GM18520 (cell line): ENCODE data around the gene RTN4RL2.
A peak's percentile ranks its signal among the peaks of the same experiment; 100 is the strongest.

Experiments used
- ATAC-seq: cut with Tn5 transposase; IDR thresholded peaks from one replicate; pipeline ENCODE4 v1.9.1; 2021; ENCODE audit not compliant: unreplicated experiment

Gene RTN4RL2

DNA sequence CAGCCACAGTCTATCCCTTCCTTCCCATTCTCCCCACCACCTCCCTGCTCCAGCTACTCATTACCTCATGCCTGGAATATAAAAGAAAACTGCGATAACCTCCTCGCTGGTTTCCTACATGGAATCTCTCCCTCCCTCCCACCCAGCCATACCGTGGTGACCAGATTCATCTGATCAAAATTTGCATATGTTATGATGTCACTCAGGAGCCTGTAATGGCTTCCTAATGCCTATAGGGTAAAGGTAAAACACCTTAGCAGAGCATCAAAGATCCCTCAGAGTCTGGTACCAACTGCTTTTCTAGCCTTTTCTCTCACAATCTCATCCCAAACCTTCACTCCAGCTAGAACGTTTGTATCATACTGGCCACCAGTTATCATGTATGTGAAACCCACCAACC lies 19.6 kb downstream of the RTN4RL2 start:
- no peak for ATAC-seq

DNA sequence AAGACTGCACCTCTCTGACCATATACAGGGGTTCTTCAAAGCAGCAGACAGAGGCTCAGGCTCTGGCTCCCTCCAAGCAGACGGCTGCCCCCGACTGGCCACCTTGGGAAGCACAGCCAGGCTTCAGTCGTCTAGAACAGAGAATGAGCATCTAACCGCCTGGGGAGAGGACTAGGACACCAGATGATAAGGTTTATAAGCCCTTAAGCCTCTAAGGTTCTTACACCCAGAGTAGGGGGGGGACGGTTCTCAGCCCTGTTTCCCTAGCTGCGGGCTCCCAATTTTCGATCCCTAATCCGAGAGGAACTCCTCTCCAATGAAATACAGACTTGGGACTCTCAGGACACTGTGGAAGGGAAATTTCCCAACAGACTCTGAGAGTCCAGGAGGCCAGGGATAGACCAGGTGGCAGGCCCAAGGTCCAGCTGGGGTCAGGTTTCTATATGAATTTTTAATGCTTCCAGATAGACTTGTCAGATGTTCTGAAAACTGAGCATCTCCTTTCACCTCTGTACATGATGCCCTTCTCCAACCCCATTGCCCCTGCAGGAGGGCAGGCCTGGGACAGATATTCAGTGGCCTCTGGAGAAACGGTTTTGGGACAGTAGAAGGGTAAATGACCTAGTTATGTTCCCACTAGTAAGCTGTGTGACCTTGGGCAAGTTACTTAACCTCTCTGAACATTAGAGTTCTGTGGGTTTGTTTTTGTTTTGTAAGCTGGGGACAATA lies 20.2 kb downstream of the RTN4RL2 start:
- ATAC-seq, result no peak

- ATAC-seq, result no peak
Observed at GRCh38 chr11:57481315-57481714, 21.0 kb downstream of the RTN4RL2 start.

- ATAC-seq, result no peak
Observed at GRCh38 chr11:57481915-57482781, 21.8 kb downstream of the RTN4RL2 start.

DNA sequence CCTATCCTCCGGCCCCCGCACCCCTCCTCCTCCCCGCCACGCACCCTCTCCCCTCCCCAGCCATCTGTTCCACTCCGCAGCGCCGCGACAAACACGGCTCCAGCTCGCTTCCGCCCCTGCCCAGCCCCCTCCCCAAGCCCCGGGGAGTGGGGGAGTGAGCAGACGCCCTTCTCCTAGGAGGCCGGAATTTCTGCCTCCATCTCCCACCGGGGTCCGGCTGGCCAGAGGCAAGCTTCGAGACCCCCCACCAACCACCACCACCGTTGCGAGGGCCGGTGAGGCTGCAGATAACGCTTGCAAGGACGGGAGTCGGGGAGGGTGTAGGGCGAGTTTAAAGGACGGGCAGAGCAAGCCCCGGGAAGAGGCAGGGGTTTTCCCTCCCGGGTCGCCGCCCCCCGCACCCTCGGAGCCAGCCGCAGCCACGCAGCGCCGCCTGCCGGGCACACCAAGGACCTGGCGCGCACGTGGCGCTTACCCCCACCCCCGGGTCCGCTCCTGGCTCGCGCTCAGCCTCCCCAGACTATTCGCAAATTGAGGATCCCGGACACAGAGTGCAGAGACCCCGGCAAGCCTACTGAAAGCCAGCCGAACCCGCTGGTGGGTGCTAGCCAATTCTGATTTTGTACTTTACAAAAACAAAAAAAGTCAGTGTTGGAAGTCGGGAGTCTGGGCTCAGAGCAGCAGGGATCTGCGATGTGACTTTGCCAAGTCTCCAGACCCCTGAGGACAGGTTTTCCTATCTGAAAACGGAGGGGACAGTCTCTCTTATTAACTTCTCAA lies 22.6 kb downstream of the RTN4RL2 start:
- ATAC-seq, result no peak

GRCh38 chr11:57483562-57483918 lies 23.2 kb downstream of the RTN4RL2 start:
- ATAC-seq, result no peak

DNA sequence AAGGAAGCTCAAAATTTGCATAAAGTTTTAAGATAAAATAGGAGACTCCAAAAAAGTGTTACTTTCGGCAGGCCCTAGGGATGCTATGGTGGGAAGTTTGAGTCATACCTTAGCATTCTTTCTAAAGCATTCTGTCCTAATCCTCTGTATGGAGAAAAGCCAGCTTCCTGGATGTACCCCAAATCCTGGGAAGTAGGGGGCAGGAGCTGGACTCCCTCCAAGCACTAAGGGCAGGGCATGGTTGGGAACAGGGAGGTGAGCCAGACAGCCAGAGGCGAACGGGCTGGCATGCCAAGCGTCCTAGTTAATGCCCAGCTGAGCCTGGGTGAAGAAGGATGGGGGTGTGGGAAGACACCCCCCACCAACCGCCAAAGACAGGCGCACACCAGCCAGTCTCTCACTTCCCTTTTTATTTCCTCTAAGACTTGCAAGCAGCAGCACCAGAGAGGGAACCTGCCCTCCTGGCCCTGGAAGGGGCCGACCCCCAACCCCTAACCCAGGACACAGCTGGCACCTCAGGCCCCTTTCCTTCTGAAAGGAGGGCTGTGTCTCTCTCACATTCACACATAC lies 23.9 kb downstream of the RTN4RL2 start:
- no peak for ATAC-seq

DNA sequence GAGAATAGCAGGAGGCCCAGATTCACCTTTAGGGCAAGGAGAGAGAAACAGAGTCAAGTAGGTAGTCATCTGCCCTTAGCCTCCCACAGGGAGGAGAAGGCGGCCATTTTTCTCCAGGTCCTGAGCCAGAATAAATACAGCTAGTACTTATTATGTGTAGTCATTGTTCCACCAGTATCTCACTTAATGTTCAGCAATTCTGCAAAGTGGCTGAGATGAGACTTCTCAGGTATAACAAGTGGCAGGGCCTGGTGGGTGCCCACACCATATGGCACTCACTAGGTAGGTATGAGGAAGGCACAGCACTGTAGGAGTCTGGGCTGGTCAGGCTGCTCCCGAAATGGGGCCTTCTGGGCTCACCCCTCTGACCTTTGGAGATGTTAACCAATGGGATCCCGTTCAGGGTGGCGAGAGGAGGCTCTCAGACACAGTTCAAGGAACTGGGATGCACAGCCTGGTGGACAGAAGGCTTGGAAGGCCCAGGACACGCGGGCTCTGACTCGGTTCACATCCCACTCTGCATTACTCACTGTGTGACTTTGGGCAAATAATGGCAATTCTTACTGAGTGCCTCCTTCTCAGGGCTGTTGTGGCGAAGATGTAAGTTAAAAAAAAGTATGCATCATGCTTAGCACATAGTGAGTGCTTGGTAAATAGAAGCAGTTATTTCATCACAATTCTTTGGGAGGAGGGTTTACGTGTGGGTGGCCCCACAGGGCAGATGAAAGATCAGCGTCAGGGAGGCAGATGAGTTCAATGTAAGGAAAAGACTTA lies 25.1 kb downstream of the RTN4RL2 start:
- no peak for ATAC-seq

DNA sequence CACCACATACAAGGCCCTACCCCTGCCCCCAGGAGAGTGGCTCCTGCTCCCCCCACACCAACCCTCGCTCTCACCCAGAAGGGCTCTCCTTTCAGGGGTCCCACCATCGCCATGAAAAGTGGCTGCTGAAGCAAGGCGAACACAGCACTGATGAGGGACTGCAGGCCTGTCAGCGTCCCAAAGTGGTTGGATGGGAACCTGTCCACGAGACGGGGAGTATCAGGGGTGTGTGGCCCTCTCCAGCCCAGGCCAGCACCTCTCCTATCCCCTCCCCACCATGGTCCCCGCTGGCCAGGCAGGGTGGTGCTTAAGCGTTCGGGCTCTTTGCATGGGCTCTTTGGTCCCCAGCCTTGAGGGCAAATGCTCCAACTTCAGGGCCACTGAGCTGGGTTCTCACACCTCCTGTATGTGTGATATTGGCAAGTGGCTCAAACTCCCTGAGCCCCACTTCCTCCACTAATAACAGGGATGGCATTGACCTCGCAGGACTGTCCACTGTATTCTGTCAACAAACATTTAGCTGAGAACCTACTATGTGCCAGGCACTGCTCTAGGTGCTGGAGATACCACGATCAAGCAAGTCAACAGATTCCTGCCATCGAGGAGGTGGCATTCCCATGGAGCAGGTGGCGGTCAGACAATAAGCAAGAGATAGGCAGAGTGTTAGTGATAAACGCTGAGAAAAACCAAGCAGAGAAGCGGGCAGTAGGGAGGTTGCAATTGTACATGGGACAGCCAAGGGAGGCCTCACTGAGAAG lies 26.9 kb downstream of the RTN4RL2 start:
- no peak for ATAC-seq

DNA sequence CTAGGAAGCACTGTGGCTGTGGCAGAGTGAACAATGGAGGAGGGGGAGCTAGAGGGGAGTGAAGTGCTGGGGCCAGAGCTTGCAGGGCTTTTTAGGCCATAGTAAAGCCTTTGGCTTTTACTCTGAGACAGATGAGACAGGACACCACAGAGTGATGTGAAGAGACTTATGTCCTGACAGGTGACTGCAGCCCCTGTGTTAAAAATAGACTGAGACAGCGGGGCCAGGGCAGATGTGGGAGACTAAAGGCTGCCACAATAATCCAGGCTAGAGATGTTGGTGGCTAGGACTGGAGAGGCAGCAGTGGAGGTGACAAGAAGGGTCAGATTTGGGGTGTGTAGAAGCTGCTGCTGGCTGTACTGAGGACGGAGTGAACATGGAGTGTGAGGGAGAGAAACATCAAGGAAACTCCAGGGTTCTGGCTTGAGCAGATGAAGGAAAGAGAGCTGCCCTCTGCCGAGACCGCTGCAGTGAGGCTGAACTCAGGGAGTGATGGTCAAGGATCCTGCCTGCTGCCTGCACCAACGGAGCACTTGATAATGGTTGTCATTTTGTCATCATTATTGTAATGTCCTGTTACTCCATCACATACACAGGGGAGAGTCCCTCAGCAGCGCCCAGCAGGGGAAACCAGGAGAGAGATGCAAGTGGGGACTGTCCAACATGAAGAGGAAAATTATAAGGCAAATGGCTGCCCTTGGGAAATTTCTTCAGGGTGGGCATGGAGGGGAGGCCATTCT lies 27.8 kb downstream of the RTN4RL2 start:
- ATAC-seq, result no peak

DNA sequence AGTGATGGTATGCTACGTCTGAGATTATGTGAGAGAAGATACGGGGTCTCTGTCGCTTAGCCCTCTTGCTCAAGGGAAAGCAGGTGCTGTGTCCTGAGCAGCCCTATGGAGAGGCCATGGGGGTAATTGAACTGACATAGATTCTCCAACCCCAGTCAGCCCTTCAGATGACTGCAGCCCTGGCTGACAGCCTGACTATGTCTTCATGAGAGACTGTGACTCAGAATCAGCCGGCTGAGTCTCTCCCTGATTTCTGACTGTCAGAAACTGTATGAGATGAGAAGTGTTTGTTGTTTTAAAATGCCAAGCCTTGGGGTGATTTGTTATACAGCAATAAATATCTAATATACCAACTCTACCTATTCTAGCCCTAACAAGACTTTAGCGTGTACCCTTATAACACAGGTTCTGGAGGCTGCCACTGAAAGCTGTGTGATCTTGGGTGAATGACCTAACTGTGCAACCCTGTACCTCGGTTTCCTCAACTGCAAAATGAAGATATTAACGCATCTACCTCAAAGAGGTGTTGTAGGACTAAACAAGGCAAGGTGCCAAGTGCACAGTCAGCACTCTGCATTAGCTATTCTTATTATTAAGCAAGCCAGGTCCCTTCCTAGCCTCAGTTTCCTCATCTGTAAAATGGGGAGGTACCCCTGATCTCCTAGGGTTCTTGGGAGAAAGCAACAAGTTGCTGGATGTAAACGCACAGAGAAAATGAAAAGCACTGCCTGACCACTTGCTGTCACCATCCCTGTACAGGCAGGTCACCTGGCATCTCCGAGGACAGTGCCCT lies 30.3 kb downstream of the RTN4RL2 start:
- no peak for ATAC-seq

- ATAC-seq, result no peak
Observed at GRCh38 chr11:57491371-57492061, 31.2 kb downstream of the RTN4RL2 start.

DNA sequence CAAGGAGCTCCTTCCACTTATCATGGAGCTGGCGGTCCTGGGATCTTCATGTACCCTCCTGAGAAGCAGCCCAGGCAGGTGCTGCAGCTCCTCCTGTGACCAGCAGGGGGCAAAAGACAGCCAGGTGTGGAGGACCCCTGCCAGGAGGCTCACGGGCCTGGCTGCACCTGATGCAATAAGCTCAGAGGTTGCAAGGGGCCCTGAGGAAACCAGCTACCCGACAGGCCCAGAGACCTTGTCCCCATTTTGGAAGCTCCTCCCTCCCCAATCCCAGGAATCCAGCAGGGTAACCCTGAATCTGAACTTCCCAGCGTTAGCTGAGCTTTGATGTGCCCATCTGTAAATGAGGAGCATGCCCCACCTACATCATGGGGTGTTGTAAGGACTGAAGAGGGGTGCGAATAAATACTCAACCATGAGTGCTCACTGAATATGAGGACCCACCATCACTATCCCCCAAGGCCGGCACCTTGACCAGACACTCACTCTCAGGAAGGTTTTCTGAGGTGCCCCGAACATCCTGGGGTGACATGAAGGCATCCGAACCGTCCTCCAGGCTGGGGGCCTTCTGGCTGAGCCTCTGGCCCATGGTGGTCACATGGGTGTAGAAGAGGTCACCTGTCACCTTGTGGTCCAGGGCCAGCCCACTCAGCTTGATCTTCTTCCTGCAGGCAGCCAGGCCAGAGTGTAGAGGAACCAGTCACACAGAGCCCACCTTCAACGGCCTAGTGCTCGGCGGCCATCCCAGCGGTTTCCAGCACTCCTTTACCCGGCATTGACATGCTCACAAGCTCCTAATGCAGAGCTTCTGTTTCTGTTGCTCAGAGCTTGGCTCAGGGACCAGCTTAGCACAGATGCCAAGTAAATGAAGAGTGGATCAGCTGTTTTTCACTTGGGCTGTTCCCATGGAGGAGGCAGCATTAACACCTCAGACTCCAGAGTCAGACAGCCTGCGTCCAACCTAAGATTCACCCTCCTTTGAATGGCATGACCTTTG lies 33.5 kb downstream of the RTN4RL2 start:
- ATAC-seq, result peak; percentile 70

GRCh38 chr11:57496109-57496820 lies 35.9 kb downstream of the RTN4RL2 start:
- ATAC-seq, result no peak

GRCh38 chr11:57497303-57498247 lies 37.2 kb downstream of the RTN4RL2 start:
- no peak for ATAC-seq
